ENCODE data around the gene MBD3.

DNA sequence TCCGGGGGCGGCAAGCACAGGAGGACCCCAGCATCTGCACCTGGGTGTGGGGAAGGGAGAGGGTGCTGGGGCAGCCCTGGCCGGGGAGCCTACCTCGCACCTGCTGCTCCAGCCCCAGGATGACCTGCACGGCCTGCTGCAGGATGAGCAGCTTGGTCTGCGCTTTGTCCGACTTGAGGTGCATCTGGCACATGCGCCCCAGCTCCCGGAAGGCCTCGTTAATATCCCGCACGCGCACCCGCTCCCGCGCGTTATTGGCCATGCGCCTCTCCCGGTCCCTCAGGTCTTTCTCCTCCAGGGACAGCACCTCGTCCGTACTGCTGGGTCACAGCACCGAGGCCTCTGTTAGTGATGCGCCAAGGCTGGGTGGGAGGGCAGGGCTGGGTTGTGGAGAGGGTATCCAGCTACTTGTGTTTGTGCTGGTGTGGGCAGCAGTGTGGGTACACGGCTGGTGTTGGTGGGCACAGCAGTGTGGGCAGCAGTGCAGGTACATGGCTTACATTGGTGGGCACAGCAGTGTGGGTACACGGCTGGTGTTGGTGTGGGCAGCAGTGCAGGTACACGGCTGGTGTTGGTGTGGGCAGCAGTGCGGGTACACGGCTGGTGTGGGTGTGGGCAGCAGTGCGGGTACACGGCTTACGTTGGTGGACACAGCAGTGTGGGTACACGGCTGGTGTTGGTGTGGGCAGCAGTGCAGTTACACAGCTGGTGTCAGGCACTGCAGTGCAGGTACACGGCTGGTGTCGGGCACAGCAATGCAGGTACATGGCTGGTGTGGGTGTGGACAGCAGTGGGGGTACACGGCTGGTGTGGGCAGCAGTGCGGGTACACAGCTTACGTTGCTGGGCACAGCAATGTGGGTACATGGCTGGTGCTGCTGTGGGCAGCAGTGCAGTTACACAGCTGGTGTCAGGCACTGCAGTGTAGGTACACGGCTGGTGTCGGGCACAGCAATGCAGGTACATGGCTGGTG is 19.7 kb upstream of the MBD3 start:
- no peak for TF ChIP-seq EZH2 (IDR thresholded peaks at IDR 0.05; ENCODE audit: low read length)
- TF ChIP-seq, protein P1, sequence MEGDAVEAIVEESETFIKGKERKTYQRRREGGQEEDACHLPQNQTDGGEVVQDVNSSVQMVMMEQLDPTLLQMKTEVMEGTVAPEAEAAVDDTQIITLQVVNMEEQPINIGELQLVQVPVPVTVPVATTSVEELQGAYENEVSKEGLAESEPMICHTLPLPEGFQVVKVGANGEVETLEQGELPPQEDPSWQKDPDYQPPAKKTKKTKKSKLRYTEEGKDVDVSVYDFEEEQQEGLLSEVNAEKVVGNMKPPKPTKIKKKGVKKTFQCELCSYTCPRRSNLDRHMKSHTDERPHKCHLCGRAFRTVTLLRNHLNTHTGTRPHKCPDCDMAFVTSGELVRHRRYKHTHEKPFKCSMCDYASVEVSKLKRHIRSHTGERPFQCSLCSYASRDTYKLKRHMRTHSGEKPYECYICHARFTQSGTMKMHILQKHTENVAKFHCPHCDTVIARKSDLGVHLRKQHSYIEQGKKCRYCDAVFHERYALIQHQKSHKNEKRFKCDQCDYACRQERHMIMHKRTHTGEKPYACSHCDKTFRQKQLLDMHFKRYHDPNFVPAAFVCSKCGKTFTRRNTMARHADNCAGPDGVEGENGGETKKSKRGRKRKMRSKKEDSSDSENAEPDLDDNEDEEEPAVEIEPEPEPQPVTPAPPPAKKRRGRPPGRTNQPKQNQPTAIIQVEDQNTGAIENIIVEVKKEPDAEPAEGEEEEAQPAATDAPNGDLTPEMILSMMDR (optimal IDR thresholded peaks at IDR 0.05 in 1 of 3, IDR thresholded peaks at IDR 0.05 in 1 of 3, conservative IDR thresholded peaks at IDR 0.05 in 1 of 3; ENCODE audit: extremely low read depth in 1 of 3, insufficient read depth in 2 of 3, low read length in 3 of 3), result no peak
